Lower leg skin (tissue), 3 donors: Measurements from ENCODE around the gene CAPN15.

Source experiments
- POLR2A ChIP-seq, 2 donors: fragments of 450-650 bp; IDR thresholded peaks; one replicate each; pipeline ENCODE4 v1.6.1; 2016 to 2017; ENCODE audit warnings: antibody characterized with exemption in 2 of 2, mild to moderate bottlenecking in 1 of 2, moderate library complexity in 1 of 2
- TF ChIP-seq, protein P1 (sequence below), 3 donors: fragments of 450-650 bp; IDR thresholded peaks; one replicate each; pipeline ENCODE4 v1.5.1; 2016; ENCODE audit warnings: antibody characterized with exemption in 3 of 3, mild to moderate bottlenecking in 3 of 3, moderate library complexity in 2 of 3

DNA sequence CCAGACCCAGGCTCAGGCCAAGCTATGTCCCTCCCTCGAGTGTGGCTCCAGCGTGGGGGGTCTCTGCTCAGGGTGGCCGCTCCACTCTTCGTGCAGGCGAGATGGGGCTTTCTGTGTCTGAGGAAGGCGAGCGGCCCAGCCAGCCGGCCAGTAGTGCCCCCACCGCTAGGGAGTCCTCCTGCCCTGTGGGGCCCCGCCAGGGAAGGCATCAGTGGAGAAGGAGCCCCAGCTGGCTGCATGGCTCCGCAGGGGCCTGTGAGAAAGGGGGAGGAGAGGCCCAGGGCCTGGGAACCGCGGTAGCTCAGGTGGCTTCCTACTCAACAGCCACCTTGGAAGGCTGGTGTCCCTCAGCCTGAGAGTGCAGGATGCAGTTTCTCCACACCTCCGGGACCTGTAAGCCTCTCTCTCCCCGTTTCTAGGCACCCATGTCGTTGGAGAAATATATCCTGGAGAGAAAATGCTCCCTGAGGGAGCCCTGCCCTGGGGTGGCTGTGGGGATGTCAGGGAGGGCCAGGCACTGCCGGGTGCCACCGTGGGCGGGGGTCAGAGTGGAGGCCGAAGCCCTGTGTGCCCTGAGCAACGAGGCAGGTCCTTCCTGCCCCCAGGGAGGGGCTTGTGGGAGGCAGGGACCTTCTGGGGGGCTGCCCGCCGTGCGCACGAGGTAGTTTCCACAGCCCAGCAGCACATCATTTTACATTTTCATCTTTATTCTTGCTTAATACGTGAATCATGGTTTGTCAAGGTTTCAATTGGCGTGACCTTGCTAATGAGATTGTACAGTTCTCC lies 45.5 kb downstream of the CAPN15 start:
- TF ChIP-seq, protein P1, sequence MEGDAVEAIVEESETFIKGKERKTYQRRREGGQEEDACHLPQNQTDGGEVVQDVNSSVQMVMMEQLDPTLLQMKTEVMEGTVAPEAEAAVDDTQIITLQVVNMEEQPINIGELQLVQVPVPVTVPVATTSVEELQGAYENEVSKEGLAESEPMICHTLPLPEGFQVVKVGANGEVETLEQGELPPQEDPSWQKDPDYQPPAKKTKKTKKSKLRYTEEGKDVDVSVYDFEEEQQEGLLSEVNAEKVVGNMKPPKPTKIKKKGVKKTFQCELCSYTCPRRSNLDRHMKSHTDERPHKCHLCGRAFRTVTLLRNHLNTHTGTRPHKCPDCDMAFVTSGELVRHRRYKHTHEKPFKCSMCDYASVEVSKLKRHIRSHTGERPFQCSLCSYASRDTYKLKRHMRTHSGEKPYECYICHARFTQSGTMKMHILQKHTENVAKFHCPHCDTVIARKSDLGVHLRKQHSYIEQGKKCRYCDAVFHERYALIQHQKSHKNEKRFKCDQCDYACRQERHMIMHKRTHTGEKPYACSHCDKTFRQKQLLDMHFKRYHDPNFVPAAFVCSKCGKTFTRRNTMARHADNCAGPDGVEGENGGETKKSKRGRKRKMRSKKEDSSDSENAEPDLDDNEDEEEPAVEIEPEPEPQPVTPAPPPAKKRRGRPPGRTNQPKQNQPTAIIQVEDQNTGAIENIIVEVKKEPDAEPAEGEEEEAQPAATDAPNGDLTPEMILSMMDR (IDR thresholded peaks at IDR 0.05): no peak
- no peak for TF ChIP-seq POLR2A (IDR thresholded peaks at IDR 0.05)
